ENCODE data around the gene ERBB2. TPM values are rescaled to one million over a fixed set of nuclear protein-coding genes. Genes with fewer than 3 reads are reported as not detected.

The ERBB2 gene
- total and polyA plus RNA-seq, 2 of the 13 experiments (the other 11 are each of a cell fraction or from before 2014, with no cell fraction given) = 57.7 to 64.1 TPM

- TF ChIP-seq ZNF33A (CRISPR knock-in tag; IDR thresholded peaks at IDR 0.05; ENCODE audit: borderline replicate concordance) = peak; percentile 79; the same call in 1 of the 2 replicates
- TF ChIP-seq ZNF703 (CRISPR knock-in tag; IDR thresholded peaks at IDR 0.05; ENCODE audit: borderline replicate concordance) = no peak
- peak; percentile 43; the same call in 1 of the 2 replicates for TF ChIP-seq NKX3-1 (CRISPR knock-in tag; IDR thresholded peaks at IDR 0.05)
- no peak for TF ChIP-seq ZNF207 (IDR thresholded peaks at IDR 0.05; ENCODE audit: borderline replicate concordance)
- TF ChIP-seq ZNF773 (CRISPR knock-in tag; IDR thresholded peaks at IDR 0.05; ENCODE audit: borderline replicate concordance) = peak; percentile 81; the same call in 1 of the 2 replicates
- no peak for TF ChIP-seq CREB1 (IDR thresholded peaks at IDR 0.05)
- peak; percentile 67 for TF ChIP-seq CREB1 (CRISPR knock-in tag; IDR thresholded peaks at IDR 0.05)
- no peak for TF ChIP-seq ZBTB4 (CRISPR knock-in tag; IDR thresholded peaks at IDR 0.05; ENCODE audit: borderline replicate concordance)
- 0 out of 2 replicates have a peak, but pooled peaks have one; percentile 26 for TF ChIP-seq RFXANK (CRISPR knock-in tag; IDR thresholded peaks at IDR 0.05)
- TF ChIP-seq NFATC3 (CRISPR knock-in tag; IDR thresholded peaks at IDR 0.05) = 0 out of 2 replicates have a peak, but pooled peaks have one; percentile 55
- no peak; the same call in 1 of the 2 replicates for TF ChIP-seq TGIF2 (CRISPR knock-in tag; IDR thresholded peaks at IDR 0.05)
- no peak for TF ChIP-seq EHMT2 (IDR thresholded peaks at IDR 0.05; ENCODE audit: borderline replicate concordance, low read depth, low read length)
- no peak for TF ChIP-seq PHF5A (CRISPR knock-in tag; IDR thresholded peaks at IDR 0.05; ENCODE audit: low read depth, unreplicated experiment)
- TF ChIP-seq ZNF441 (CRISPR knock-in tag; IDR thresholded peaks at IDR 0.05; ENCODE audit: borderline replicate concordance) = no peak; the same call in 1 of the 2 replicates
- 0 out of 2 replicates have a peak, but pooled peaks have one; percentile 44 for TF ChIP-seq NFAT5 (CRISPR knock-in tag; IDR thresholded peaks at IDR 0.05)
- no peak; the same call in 1 of the 2 replicates for TF ChIP-seq EED (CRISPR knock-in tag; IDR thresholded peaks at IDR 0.05)
- TF ChIP-seq ZBTB49 (CRISPR knock-in tag; IDR thresholded peaks at IDR 0.05; ENCODE audit: borderline replicate concordance) = no peak
- TF ChIP-seq ZFYVE20 (CRISPR knock-in tag; IDR thresholded peaks at IDR 0.05; ENCODE audit: borderline replicate concordance, low read depth) = no peak
Observed at GRCh38 chr17:39737760-39738567, 38.1 kb downstream of the ERBB2 start, which contains the start of gene GRB7 (continued).
